Measurements from ENCODE around the gene PPIL3.

DNA sequence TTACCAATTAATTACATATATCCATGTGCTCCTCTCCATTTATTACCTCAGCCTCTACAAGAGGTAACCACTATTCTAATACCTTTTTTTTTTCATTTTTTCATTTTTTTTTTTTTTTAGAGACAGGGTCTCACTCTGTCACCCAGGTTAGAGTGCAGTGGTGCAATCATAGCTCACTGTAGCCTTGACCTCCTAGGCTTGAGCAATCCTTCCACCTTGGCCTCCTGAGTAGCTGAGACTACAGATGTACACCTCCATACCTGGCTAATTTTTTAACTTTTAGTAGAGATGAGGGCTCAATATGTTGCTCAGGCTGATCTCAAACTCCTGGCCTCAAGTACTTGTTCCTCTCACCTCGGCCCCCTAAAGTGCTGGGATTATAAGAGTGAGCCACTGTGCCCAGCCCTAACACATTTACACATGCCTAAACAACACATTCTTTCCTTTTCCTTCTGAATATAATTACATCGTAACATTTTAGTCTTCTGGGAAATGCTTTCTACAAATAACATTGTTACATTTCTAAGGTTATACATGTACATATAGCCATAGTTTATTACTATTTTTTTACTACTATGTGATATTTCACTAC is 10.5 kb downstream of the PPIL3 start:
- TF ChIP-seq, protein P1, sequence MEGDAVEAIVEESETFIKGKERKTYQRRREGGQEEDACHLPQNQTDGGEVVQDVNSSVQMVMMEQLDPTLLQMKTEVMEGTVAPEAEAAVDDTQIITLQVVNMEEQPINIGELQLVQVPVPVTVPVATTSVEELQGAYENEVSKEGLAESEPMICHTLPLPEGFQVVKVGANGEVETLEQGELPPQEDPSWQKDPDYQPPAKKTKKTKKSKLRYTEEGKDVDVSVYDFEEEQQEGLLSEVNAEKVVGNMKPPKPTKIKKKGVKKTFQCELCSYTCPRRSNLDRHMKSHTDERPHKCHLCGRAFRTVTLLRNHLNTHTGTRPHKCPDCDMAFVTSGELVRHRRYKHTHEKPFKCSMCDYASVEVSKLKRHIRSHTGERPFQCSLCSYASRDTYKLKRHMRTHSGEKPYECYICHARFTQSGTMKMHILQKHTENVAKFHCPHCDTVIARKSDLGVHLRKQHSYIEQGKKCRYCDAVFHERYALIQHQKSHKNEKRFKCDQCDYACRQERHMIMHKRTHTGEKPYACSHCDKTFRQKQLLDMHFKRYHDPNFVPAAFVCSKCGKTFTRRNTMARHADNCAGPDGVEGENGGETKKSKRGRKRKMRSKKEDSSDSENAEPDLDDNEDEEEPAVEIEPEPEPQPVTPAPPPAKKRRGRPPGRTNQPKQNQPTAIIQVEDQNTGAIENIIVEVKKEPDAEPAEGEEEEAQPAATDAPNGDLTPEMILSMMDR (IDR thresholded peaks at IDR 0.05): no peak
- TF ChIP-seq EZH2 (IDR thresholded peaks at IDR 0.05; ENCODE audit: borderline replicate concordance, insufficient read depth, low read depth, low read length, poor library complexity, severe bottlenecking): no peak

Data from B cell (primary cell).